GM10847 (cell line): Measurements from ENCODE around the gene ZNF575.

Source experiments
- POLR2A ChIP-seq: IDR thresholded peaks from 2 replicates; pipeline ENCODE4 v1.6.1; 2011; ENCODE audit not compliant: insufficient read length; ENCODE audit errors: extremely low read depth

ZNF575 gene

GRCh38 chr19:43527860-43528622, 4.9 kb upstream of the ZNF575 start:
- no peak for TF ChIP-seq POLR2A

DNA sequence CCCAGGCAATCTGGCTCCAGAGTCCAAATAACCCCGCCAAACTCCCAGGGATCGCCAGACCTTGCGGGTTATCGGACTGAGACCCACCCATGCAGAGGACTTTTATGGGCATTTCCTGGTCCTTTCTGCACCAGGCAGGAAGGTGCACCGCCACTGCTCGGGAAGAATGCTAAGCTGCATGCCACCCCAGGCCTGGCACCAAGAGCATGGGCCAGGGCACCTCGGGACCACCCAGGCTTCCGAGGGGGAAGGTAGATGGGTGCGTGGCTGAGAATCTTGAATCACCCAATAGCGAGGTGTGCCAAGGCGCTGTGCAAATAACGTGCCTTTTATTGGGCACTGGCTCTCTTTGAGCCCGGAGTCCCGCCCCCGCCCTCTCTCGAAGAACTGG, 422 bp upstream of the ZNF575 start:
- no peak for TF ChIP-seq POLR2A

DNA sequence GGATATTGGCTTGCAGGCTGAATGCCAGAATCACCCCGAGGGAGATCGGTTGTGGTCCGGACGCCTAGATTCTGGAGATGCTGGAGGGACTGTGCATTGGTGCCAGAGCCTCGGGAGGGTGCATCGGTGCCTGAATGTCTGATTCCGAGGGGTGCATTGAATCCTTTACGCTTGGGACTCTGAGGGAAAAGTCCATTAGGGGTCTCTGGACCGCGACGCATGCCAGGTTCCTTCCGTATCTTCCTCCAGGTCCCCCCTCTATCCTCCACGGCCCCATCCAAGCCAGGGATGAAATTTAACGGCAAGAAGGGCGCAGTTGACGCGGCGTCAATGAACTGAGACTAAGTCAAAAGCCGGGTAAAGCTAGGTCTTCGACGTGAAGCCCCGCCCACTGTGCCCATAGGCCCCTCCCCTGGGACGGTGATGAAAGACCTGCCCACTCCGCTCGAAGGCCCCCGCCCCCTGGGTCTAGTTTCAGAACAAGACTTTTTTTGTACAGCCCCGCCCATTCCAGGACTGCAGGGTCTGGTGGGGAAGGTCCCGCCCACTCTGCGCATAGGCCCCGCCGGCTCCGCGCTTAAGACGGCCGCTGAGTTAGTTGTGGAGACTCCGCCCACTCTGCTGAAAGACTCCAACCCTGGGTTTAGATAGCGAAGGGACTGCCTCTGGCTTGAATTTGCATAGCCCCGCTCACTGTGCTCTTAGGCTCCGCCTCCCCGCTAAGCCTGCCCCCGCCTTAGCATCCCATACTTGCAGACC, 737 bp downstream of the ZNF575 start:
- TF ChIP-seq POLR2A = no peak

GRCh38 chr19:43534305-43534815, 1.4 kb downstream of the ZNF575 start:
- no peak for TF ChIP-seq POLR2A

- TF ChIP-seq POLR2A = no peak
Observed at GRCh38 chr19:43534816-43535761, 2.1 kb downstream of the ZNF575 start.

DNA sequence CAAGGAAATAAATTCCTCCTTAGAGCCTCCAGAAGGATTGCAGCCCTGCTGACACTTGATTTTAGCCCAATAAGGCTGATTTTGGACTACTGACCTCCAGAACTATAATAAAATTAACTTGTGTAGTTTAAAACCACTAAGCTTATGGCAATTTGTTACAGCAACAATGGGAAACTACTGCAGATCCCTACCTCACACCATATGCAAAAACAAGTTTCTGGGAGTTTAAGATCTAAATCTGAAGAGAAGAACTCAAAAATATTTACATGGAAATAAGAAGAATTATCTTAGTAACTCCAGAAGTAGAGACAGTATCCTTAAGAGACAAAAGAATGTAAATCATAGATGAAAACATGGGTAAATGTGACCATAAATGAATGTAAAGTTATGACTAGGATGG, 5.9 kb downstream of the ZNF575 start:
- no peak for TF ChIP-seq POLR2A

DNA sequence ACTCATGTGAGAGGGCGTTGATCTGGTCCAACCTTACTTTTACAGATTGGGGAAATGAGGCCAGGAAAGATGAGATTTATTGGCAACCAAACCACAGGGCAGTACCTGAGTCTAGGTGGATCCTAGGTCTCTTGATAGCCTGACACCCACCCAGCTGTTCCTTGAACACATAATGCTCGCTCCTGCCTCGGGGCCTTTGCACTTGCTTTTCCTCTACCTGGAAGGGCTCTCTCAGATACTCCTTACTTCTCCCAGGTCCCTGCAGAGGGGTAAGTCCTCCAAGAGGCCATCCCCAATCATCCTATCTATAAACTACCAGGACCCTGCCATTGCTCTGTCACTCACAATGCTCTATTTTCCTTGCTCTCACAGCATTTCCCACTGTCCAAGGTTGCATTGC, 7.4 kb downstream of the ZNF575 start:
- TF ChIP-seq POLR2A = no peak

DNA sequence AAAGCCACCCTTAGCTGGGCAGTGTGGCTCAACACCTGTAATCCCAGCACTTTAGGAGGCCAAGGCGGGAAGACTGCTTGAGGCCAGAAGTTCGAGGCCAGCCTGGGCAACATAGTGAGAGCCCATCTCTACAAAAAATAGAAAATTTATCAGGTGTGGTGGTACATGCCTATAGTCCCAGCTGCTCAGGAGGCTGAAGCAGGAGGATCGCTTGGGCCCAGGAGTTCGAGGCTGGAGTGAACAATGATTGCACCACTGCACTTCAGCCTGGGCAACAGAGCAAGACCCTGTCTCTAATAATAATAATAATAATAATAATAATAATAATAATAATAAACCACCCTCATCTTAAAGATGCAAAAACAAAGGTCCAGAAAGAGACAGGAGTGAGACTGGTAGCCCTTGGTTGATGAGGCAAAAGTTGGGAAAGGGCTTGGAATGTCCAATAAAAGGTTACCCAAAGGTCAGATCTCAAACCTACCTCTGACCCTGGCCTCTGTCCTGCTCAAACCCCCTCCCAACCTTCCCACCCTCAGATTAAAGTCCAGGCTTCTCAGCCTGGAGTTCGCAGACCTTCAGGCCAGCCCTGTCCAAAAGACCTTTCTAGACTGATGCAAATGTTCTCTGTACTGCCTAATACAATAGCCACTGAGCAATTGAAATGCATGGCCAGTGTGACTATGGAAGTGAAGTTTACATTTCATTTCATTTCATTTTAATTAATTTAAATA, 9.1 kb downstream of the ZNF575 start:
- TF ChIP-seq POLR2A = no peak

DNA sequence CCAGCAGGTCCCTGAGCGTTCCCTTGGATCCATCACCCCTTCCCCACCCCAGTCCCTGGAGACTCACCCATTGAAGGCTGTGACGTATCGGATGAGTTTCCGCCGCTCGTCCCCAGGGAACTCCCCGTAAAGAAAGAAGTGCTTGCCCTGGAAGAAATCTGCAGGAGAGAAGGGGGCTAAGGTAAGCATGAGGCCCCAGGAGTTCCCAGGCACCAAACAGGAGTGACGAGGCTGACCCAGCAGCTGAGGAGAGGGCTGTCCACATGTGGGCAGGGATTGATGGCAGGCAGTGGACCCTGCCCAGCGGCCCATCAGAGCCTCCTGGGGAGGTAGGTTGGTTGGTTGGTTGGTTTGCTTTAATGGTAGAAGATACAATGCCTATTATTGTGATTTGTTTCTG, 11.1 kb downstream of the ZNF575 start:
- no peak for TF ChIP-seq POLR2A

GRCh38 chr19:43545276-43545675, 12.3 kb downstream of the ZNF575 start:
- TF ChIP-seq POLR2A = no peak

GRCh38 chr19:43545981-43546380, 13.0 kb downstream of the ZNF575 start:
- TF ChIP-seq POLR2A = no peak

GRCh38 chr19:43546581-43546980, 13.6 kb downstream of the ZNF575 start:
- no peak for TF ChIP-seq POLR2A

DNA sequence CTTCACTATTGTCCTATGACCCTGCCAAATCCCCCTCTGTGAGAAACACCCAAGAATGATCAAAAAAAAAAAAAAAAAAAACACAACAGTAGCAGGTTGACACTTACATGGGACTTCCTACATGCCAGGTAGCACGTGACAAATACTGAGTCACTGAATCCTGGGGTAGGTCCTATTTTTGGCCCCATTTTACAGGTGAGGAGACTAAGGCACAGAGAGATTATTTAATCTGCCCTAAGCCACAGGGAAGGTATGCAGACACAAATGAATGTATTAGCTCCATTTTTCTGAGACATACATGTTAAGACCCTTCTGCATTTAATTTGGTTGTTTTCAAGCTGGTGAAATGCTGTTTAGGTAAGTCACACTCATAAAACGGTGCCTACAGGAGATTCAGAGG, 15.7 kb downstream of the ZNF575 start:
- no peak for TF ChIP-seq POLR2A

- TF ChIP-seq POLR2A = no peak
Observed at GRCh38 chr19:43551399-43552197, 18.6 kb downstream of the ZNF575 start.
